SK-N-SH treated with all-trans-retinoic acid at 6 μM for 48 hours (cell line): ENCODE data around the gene PHF13.

Experiments used
- ARNTL ChIP-seq: fragments of 450-650 bp; formaldehyde crosslinking; IDR thresholded peaks from 2 replicates; pipeline ENCODE4 v1.5.0; 2020; ENCODE audit warnings: low read depth, mild to moderate bottlenecking, moderate library complexity, borderline replicate concordance
- ESRRG ChIP-seq: fragments of 250-450 bp; sonication (Bioruptor Pico); IDR thresholded peaks from 2 replicates; pipeline ENCODE4 v1.6.1; 2021; ENCODE audit warnings: mild to moderate bottlenecking
- GLIS3 ChIP-seq: fragments of 250-450 bp; sonication (Bioruptor Pico); IDR thresholded peaks from 2 replicates; pipeline ENCODE4 v1.5.0; 2020; ENCODE audit warnings: mild to moderate bottlenecking, moderate library complexity
- OSR1 ChIP-seq: fragments of 250-450 bp; sonication (Bioruptor Pico); IDR thresholded peaks from 2 replicates; pipeline ENCODE4 v1.8.0; 2022; ENCODE audit warnings: moderate library complexity, mild to moderate bottlenecking, inconsistent platforms
- RARB ChIP-seq: fragments of 250-450 bp; sonication (Bioruptor Pico); IDR thresholded peaks from 2 replicates; pipeline ENCODE4 v1.8.0; 2021; ENCODE audit warnings: mild to moderate bottlenecking, moderate library complexity
- ZC3H10 ChIP-seq: fragments of 250-450 bp; sonication (Bioruptor Pico); IDR thresholded peaks from 2 replicates; pipeline ENCODE4 v1.5.1; 2021; ENCODE audit warnings: mild to moderate bottlenecking, moderate library complexity
- ZFP3 ChIP-seq: fragments of 250-450 bp; sonication (Bioruptor Pico); IDR thresholded peaks from 2 replicates; pipeline ENCODE4 v1.5.0; 2020; ENCODE audit warnings: mild to moderate bottlenecking, moderate library complexity
- ZNF70 ChIP-seq: fragments of 450-650 bp; formaldehyde crosslinking; IDR thresholded peaks from 2 replicates; pipeline ENCODE4 v1.5.0; 2020; ENCODE audit warnings: mild to moderate bottlenecking, moderate library complexity
- ZNF8 ChIP-seq: fragments of 450-650 bp; formaldehyde crosslinking; IDR thresholded peaks from 2 replicates; pipeline ENCODE4 v1.5.0; 2020; ENCODE audit warnings: mild to moderate bottlenecking, moderate library complexity
- TF ChIP-seq, protein P1 (sequence below): fragments of 250-450 bp; sonication (Bioruptor Pico); IDR thresholded peaks from 2 replicates; pipeline ENCODE4 v1.8.0; 2020; ENCODE audit warnings: mild to moderate bottlenecking, moderate library complexity, borderline replicate concordance

DNA sequence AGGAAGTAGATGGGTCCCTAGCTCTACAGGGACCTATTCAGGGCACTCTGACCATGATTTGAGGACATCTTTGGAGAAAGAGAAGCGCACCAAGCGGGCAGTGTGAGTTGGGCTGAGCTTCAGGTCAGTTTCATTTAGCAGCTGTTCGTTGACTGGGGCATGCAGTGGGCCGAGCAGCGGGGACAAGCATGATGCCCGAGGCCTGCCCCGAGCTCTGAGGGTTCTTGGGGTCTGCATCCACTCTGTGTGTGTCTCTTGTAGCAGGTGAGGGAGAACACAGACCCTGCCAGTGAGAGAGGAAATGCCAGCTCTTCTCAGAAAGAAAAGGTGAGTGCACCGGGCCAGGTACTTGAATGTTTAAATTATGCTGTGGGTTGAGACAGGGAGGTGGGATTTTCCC lies 16.5 kb downstream of the PHF13 start:
- TF ChIP-seq ARNTL (CRISPR knock-in tag), result no peak
- no peak for TF ChIP-seq GLIS3 (CRISPR knock-in tag)
- TF ChIP-seq ZNF8, result no peak
- TF ChIP-seq ESRRG, result no peak
- no peak for TF ChIP-seq ZC3H10 (CRISPR knock-in tag)
- TF ChIP-seq RARB (CRISPR knock-in tag), result no peak
- no peak for TF ChIP-seq ZNF70 (CRISPR knock-in tag)
- no peak for TF ChIP-seq OSR1 (CRISPR knock-in tag)
- TF ChIP-seq, protein P1, sequence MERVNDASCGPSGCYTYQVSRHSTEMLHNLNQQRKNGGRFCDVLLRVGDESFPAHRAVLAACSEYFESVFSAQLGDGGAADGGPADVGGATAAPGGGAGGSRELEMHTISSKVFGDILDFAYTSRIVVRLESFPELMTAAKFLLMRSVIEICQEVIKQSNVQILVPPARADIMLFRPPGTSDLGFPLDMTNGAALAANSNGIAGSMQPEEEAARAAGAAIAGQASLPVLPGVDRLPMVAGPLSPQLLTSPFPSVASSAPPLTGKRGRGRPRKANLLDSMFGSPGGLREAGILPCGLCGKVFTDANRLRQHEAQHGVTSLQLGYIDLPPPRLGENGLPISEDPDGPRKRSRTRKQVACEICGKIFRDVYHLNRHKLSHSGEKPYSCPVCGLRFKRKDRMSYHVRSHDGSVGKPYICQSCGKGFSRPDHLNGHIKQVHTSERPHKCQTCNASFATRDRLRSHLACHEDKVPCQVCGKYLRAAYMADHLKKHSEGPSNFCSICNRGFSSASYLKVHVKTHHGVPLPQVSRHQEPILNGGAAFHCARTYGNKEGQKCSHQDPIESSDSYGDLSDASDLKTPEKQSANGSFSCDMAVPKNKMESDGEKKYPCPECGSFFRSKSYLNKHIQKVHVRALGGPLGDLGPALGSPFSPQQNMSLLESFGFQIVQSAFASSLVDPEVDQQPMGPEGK (CRISPR knock-in tag), result no peak
- no peak for TF ChIP-seq ZFP3 (CRISPR knock-in tag)
